GM21360 (cell line): Measurements from ENCODE around the gene SLC4A4.
"Not testable (repeated sequence)": the region's sequence is repeated elsewhere in the genome, so short reads cannot be mapped to it uniquely, and the experiment has no call there.

Experiments
- ATAC-seq: cut with Tn5 transposase; IDR thresholded peaks from one replicate; pipeline ENCODE4 v1.9.1; 2021; ENCODE audit warnings: mild to moderate bottlenecking, moderate library complexity; ENCODE audit not compliant: unreplicated experiment

SLC4A4 gene

DNA sequence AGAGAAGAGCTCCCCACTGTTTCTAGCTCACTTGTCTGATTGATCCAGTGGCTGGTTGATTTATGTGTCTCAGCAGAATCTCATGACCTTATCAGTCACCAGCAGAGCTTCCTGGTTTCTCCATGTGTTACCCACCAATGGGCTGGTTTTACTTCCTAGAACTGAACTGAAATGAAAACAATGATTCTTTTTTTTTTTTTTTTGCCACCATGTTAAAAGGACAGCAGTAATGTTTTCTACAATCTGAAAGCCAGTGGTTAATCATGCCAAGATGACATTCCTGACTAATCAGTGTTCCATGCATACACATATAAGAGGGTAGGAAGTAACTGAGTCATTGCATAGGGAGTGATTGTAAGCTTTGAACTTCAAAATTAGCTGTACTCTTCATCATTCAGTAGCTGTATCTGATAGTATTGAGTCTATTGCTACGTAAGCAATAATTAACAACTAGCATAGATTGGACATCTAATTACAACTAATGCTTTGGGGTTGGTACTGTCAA is 67.7 kb downstream of the SLC4A4 start:
- ATAC-seq, result no peak

DNA sequence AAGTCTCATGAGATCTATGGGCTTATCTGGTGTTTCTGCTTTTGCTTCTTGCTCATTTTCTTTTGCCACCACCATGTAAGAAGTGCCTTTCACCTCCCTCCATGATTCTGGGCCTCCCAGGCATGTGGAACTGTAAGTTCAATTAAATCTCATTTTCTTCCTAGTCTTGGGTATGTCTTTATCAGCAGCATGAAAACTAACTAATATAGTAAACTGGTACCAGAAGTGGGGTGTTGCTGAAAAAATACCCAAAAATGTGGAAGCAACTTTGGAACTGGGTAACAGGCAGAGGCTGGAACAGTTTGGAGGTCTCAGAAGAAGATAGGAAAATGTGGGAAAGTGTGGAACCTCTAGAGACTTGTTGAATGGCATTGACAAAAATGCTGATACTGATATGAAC is 70.1 kb downstream of the SLC4A4 start:
- not testable (repeated sequence) for ATAC-seq

DNA sequence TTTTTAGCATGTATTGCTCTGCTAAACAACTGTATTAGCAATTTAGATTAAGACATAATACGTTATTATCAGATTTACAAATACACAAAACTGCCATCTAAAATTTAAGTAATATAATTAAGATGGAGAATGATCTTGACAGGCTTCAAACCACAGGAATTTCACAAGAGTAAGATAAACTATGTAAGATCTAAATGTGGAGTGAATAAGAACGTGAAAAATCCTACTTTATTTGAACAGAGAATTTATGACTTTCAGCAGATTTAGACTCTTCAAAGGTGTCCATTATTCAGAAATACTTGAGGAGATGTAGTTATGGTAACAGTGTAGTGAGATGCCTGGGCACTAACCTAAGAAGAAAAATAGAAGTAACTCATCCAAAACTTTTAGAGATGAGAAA is 73.2 kb downstream of the SLC4A4 start:
- no peak for ATAC-seq

DNA sequence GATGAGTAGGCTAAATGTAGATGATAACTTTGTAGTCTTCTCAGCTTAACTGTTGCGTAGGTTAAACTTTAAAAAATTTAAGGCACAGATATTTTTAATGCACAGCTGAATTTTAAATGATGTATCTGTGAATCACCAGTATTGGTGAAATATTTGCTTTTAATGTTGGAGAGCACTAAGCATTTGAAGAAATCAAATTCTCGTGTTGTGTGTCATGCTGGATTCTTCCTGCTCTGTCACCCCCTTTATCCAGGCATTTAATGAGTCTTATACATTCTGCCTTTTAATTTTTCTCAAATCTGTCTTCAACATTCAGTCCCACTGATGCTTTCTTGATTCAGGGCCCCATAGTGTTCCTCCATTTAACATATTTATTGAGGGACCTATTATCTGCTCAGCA is 76.7 kb downstream of the SLC4A4 start:
- ATAC-seq, result no peak

DNA sequence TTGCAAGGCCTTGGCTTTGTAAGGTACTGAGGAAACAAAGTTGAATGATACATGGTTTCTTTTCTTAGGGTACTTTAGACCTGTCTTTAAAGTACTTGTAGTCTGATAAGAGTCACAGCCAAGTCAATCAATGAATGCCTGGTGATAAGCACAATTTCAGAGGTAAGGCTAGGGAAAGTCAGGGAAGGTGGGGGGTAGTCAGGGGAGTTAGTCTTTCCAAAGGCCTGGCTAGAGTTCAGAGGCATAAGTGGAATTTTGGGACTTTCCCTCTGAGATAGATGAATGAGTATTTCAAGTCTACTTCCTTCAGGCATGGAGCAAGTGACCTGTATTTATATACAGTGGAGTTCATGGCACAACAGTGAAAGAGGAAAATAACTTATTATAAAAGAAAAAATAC is 78.3 kb downstream of the SLC4A4 start:
- no peak for ATAC-seq

DNA sequence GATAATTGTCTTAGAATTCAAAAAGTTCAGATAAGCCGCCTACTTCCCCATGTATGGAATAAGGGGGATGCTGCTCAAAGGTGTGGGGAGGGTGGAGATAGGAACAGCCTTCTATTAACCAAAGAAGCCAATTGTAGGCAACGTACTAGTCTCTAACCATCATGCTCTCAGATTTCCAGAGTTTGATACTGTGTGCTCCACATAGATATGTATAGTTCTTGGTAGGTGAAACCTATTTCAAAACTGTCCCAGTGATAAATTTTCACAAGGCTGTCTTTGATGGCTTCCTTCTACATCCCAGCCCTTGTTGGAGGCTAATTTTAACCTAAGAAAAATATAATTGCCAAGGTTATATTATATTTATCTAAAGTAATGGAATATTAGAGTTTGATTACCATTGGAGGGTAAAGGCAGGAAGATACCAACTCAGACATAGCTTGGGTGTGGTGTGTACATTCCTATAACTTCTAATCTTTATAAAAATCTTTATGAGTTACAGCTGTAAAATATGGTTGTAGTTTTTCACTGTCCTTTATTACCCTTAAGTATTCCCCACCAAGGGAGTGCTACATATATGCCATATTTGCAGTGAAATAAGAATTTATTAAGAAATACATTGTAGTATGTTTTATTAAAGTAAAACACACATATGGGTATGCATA is 87.7 kb downstream of the SLC4A4 start:
- no peak for ATAC-seq

DNA sequence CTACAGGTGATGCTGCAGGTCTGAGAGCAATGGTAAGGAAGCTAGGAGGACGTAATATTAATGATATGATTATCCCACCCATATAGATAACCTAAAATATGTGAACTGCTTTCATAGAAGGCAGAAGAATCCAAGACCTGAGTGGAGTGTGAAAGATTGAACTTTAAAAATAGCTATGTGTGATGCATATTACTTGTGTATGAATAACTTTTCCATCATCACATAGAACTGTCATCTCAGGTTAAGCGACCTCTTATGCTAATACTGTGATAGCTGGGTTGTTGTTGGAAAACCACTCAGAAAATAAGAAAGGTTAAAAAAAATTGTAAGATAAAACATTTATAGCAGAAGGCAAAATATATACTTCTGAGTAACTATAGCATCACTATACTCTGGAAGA is 90.3 kb downstream of the SLC4A4 start:
- no peak for ATAC-seq

DNA sequence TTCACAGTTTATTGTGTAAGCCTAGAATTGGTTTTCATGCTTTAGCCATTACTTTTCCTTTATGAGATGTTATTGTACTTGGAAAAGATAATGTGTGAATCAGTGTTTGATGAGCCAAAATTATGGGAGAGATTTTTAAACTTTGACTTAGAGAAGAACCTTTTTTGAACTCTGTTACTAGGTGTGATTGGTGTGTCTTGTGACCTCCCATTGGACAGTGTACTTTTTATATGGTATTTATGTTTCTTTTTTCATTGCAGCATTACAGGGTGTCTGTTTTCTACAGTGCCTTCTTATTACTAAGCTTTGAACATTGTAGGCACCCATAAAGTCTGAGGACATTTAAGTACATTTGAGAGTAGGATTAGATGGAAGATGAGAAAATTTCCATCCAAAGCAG is 91.1 kb downstream of the SLC4A4 start:
- no peak for ATAC-seq

DNA sequence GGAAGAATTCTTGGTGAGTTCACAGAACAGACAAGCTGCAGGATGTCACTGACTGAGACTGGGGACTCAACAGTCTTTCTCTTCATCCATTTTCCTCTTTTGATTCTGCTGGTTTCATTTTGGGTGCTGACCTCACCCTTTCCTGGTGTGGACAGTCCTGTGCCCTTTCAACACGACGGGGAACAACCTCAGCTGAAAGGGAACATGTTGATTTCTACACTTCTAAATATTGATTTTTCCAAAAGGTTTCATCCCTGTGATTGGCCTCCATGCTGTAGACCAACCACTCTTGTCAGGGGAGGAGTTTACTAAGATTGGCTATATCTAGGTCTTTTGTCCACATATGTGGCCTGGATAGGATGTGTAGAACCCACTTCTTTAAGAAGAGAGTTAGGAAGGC is 91.8 kb downstream of the SLC4A4 start:
- ATAC-seq, result no peak

DNA sequence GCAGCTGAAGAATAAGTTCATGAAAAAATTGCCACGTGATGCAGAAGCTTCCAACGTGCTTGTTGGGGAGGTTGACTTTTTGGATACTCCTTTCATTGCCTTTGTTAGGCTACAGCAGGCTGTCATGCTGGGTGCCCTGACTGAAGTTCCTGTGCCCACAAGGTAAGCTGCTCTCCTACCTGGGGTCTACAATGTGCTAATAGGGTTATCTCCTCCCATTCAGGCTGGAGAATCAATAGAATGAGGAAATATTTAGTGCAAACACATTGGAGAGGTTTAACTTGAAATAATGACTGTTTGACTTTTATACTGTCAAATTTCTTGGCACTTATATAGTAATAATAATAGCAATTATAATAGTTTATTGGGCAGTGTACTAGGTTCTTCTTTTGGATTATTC is 101.8 kb downstream of the SLC4A4 start:
- ATAC-seq, result no peak

DNA sequence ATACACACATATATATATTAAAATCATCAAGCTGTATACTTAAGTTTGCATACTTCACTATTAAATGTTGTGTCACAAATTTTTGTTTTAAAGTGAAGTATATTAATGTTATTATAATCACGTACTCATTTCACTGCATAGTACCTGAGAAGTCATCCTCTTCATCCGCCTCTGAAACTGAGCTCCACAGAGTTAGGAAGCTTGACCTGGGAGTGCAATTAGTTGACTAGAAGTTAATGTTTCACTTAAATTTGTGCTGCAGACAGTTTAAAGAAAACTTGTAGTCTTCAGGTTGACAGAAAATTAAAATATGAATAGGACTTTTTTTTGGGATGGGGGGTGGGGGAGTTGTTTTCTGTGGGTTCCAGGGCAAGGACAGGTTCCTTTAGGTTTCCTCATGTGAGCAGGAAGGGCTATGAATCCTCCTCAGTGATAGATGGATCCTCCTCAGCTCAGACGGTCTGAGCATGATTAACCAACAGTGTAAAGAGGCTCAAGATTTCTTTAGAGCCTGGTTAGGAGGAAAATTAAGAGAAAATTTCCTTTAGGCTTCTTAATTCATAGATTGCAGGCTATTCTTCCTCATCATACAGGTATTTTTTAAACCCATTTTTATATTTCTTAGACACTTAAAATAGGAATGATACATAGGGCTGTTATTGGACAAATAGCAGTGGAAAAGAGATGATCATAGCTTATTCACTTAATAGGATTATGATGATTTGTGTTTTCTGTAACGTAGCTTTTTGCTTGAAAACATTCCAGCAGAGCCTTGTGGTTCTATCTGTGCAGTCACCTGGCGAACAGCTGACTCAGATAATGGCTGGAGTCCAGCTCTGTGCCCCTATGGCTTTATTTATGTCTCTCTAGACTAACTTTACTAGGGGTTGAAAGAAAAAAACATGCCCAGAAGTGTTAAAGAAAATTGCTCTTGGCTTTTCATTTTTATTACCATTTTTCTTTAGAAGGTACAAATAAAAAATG is 102.7 kb downstream of the SLC4A4 start:
- no peak for ATAC-seq

DNA sequence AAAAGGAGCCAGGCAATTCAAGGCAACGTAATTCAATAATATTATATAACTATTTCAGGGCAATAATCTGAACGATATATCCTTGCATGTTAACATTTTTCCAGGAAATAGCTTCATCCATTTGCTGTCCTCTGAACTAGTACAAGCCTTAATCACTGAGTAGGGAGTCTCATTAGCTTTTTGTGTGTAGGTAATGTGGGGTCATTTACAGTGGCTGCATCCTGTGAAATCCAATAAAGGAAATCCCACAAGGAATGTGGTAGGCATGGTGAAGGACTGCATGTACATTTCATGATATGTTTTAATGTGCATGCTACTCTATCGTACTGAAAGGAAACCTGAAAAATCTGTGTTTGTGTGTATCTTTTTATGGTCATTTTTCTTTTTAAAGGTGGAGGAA is 103.5 kb downstream of the SLC4A4 start:
- ATAC-seq, result no peak

DNA sequence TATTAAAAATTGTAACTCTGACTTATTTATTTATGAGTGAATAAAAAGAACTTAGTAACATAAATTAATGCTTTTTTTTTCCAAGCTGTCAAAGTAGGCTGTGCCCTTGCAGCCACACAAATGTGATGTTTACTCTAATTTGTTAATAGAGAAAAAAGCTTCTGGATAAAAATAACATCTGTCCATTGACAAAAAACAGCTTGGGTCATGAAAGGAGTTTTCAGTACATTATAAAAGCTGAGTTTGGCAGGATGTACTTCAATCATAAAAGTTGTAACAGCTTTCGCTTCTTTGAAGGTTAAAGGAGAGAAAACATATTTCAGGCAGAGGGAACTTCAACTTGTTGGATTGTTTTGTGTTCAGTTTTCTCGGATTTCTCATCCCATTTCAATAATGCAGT is 105.6 kb downstream of the SLC4A4 start:
- no peak for ATAC-seq

DNA sequence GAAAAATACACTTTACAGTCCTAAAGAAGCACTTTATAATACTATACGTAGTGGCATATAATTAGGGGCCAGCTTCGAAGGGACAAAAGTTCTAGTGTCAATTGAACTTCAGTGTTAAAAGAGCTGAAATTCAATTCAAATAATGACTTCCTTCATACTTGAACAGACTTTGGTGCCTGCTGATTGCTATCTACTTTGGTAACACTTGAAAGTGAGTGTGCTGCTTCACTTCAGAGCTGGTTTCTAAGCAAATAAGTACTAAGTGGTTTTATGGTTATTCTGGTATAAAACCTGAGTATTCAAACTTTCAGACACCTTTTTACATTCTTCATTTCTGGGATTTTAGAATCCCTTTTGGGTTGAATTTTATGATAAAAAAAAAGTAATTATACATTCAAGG is 107.0 kb downstream of the SLC4A4 start:
- no peak for ATAC-seq

DNA sequence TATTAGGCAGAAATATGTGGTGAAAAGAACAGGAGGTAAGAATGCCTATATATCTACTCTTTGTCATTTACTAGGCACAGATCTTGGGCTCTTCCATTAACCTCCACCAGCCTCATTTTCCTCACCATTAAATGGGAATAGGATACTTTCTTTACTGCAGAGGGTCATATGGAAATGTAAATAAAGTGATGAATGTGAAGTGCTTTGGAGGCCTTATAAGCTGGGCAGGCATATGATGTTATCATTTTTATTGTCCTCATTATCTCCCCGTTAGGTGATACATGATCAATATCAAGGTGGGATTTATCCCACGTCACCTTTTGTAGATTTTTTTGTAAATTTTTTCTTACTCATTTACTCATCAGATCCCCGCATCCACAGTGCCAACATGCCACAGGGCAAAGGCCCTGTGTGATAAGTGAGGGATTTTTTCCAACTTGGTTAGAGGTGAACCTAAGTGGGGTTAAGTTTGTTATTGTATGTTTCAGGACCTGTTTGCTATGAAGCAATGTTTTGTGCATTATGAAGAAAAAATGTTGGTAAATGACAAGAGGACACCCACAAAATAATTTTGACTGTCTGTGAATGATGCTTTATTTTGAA is 107.8 kb downstream of the SLC4A4 start:
- no peak for ATAC-seq

DNA sequence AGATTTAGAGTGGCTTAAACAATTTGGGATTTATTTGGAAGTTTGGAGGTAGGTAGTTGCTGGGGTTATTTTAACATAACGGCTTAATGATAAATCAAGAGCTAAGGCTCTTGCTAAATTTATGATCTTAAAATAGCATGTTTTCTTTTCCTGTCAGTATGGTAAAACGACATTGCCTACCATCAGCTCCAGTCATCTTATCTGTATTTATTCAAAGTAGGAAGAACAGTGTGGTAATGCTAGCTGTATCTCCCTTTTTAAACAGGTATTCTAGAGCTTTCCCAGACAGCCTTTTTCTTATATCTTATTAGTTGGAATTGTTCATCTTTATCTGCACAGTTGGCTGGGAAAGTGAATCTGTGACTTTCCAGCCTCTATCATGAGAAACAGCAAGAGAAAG is 110.2 kb downstream of the SLC4A4 start:
- no peak for ATAC-seq

DNA sequence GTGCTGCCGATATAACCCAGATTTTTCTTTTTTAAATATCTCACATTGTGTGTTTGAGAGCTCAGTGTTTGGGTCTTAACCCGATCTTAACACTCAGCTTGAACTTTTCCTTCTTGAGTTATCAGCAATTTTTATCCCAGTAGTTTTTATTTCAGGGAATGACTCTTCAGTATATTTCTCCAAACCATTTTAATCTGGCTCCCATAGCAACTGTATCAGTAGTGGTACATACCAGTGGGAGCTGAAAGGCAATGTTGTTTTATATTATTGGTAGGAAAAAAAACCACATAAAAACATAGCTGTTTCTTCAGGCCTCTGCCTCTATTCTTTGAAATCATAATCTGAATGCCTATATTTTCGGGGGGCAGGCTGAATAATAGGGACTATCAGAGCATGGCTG is 111.1 kb downstream of the SLC4A4 start:
- ATAC-seq, result no peak

DNA sequence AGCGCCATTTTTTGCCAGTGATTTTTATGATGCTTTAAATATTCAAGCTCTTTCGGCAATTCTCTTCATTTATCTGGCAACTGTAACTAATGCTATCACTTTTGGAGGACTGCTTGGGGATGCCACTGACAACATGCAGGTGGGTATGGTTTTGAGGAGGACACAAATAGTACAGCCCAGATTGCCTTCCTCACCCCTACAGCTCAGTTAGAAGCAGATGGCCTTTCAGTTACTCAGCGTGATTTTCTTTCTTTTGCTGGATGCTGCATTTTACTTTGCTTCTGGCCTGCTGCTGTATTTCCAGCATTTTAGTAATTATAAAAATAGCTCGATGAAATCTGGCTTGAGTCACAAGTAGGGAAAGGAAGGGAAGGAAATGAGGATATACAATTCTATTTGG is 114.7 kb downstream of the SLC4A4 start:
- ATAC-seq, result no peak

DNA sequence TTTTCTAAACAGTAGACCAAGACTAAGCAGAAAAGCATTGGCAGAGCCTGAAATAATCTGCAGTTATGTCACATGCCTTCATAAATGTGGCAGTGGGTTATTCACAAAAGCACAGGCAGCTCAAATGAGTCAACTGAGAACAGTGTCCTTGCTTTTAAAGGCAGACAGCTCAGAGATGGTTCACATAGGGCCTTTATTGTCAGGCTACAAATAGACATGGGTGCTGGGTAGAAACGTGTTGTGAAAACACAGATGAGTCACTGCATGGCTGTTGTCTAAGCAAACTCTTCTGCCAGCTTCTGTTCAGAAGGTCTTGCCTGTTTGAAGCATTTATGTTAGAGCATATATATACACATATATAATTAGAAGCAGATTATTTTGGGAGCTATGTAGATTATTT is 118.0 kb downstream of the SLC4A4 start:
- peak; percentile 51 for ATAC-seq

DNA sequence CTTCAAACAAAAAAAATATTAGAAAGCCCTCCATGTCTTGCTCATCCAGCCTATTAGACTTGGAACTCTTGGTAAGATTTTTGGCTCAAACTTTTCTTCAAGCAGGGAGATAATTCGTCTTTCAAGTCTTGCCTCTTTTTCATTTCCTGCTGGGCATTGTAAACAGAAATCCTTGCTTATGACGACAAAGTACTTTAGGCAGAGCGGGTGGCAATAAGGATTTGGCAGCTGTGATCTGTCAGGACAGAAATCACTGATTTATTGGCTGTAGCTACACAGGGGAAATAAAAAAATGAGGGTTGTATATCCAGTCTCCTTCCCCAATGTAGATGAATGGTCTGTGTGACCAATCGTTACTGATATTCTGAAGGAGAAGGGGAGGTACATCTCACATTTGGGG is 121.6 kb downstream of the SLC4A4 start:
- no peak for ATAC-seq

DNA sequence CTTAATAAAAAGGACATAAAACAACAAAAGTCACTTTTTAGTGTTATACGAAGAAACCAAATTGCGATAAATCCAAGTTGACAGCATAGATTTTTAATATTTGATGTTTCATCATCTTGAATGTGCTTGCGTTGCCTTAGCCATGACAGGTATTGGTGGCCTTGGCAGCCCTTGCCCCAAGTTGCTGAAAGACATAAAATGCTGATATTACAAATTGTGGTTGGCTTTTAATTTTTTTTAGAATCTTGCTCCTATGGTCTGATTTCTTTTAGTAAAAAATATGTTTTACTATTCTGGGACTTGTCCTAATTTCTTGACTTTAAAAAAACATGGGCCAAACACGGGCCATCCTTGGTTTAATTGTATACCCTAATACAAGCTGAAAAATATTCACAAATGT is 122.6 kb downstream of the SLC4A4 start:
- no peak for ATAC-seq

DNA sequence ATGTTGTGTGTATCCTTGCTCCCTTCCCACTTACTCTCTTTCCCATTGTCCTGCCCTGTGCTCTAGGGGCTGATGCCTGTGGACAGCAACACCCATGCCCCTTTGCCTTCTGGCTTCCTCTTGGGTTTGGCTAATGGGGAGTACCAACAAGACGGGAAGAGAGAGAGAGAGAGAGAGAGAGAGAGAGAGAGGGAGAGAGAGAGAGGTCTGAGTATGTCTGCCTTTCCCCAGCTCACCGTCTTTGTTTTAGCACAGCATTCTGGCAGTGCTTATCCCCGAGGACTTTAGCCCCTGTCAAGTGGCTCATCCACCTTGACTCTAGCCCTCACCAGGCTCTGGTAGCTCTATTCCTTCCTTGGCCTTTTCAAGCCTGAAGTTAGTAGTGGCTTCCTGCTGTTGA is 128.0 kb downstream of the SLC4A4 start:
- no peak for ATAC-seq
